HepG2 (cell line): ENCODE measurements around the gene CLPTM1. TPM values are rescaled to one million over a fixed set of nuclear protein-coding genes. Genes with fewer than 3 reads are reported as not detected.

Experiments used
- ZNF230 ChIP-seq: sonication (generic); formaldehyde crosslinking; IDR thresholded peaks from 2 replicates; pipeline ENCODE4 v1.4.0; 2020; ENCODE audit warnings: mild to moderate bottlenecking, missing genetic modification reagents
- polyA plus RNA-seq, 8 experiments: library from polyadenylated mRNA; depleted of rRNA in 3 of 8; stranded (reverse) in 7 of 8; unstranded in 1 of 8; fragments of >200 nt; fragmentation: Illumina TruSeq in 4 of 8; extraction: Trizol in 4 of 8; gene quantifications; 2 replicates each; pipeline versions ENCODE4 v1.2.1 to v1.2.3, GENCODE V29; 2011 to 2016; ENCODE audit warnings: low read depth in 4 of 8, missing spikeins in 1 of 8, mixed read lengths in 1 of 8; ENCODE audit not compliant: insufficient read depth in 1 of 8
- total RNA-seq, 5 experiments: library from RNA; depleted of rRNA; stranded (reverse); fragments of >200 nt; fragmentation: Illumina TruSeq; extraction: Trizol; gene quantifications; 2 replicates each; pipeline ENCODE4 v1.2.3, GENCODE V29; 2016; ENCODE audit warnings: low read depth in 1 of 5
- TF ChIP-seq, protein P1 (sequence below): sonication (generic); formaldehyde crosslinking; IDR thresholded peaks from 2 replicates; pipeline ENCODE4 v1.5.0; 2020; ENCODE audit warnings: mild to moderate bottlenecking, missing genetic modification reagents, borderline replicate concordance
- TF ChIP-seq, protein P2 (sequence below): sonication (generic); formaldehyde crosslinking; IDR thresholded peaks from 2 replicates; pipeline ENCODE4 v1.5.0; 2020; ENCODE audit warnings: mild to moderate bottlenecking, missing genetic modification reagents
- TF ChIP-seq, protein P3 (sequence below): sonication (generic); formaldehyde crosslinking; IDR thresholded peaks from 2 replicates; pipeline ENCODE4 v1.4.0; 2020; ENCODE audit warnings: missing genetic modification reagents
- TF ChIP-seq, protein P4 (sequence below): sonication (generic); formaldehyde crosslinking; IDR thresholded peaks from 2 replicates; pipeline ENCODE4 v1.4.0; 2020; ENCODE audit warnings: missing genetic modification reagents

Gene CLPTM1
- total and polyA plus RNA-seq, 2 of the 13 experiments (the other 11 are each of a cell fraction or from before 2014, with no cell fraction given) = 34.9 to 42.8 TPM

DNA sequence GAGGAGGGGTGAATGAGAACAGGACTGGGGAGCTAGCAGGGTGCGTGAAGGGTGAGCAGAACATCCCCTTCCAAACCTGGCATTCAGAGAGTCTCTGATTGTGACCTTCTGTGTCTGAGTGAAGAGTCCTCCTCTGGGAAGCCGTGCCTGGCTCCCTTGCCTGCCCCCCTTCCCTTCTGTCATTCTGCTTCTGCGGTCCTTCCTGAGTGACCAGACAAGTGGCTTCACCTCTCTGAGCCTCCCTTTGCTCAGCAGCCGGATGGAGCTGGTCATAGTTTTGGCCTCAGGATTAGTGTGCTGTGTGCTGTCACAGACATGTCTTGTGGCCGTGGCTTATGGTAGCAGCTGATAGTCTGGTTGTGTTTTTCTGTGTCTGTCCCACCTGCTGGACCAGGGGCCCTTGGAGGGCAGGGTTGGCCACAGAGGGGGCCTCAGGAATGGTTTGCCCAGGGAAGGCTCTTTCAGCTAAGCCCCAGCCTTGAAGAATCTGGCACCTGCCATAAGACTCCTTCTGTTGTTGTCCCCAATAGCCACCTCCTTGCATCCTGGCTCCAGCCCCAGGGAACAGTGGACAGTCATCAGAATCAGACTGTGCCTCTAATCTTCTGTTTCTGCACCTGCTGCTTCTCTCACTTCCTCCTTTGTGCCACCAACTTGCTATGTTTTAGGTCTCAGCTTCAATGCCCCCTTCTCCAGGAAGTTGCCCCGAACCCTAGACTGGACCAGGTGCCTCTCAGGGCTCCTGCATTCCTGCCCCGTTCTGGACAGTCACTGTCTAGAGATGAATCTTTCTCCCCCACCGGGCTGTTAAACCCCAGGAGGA lies 5.9 kb downstream of the CLPTM1 start (continued):
- TF ChIP-seq, protein P1, sequence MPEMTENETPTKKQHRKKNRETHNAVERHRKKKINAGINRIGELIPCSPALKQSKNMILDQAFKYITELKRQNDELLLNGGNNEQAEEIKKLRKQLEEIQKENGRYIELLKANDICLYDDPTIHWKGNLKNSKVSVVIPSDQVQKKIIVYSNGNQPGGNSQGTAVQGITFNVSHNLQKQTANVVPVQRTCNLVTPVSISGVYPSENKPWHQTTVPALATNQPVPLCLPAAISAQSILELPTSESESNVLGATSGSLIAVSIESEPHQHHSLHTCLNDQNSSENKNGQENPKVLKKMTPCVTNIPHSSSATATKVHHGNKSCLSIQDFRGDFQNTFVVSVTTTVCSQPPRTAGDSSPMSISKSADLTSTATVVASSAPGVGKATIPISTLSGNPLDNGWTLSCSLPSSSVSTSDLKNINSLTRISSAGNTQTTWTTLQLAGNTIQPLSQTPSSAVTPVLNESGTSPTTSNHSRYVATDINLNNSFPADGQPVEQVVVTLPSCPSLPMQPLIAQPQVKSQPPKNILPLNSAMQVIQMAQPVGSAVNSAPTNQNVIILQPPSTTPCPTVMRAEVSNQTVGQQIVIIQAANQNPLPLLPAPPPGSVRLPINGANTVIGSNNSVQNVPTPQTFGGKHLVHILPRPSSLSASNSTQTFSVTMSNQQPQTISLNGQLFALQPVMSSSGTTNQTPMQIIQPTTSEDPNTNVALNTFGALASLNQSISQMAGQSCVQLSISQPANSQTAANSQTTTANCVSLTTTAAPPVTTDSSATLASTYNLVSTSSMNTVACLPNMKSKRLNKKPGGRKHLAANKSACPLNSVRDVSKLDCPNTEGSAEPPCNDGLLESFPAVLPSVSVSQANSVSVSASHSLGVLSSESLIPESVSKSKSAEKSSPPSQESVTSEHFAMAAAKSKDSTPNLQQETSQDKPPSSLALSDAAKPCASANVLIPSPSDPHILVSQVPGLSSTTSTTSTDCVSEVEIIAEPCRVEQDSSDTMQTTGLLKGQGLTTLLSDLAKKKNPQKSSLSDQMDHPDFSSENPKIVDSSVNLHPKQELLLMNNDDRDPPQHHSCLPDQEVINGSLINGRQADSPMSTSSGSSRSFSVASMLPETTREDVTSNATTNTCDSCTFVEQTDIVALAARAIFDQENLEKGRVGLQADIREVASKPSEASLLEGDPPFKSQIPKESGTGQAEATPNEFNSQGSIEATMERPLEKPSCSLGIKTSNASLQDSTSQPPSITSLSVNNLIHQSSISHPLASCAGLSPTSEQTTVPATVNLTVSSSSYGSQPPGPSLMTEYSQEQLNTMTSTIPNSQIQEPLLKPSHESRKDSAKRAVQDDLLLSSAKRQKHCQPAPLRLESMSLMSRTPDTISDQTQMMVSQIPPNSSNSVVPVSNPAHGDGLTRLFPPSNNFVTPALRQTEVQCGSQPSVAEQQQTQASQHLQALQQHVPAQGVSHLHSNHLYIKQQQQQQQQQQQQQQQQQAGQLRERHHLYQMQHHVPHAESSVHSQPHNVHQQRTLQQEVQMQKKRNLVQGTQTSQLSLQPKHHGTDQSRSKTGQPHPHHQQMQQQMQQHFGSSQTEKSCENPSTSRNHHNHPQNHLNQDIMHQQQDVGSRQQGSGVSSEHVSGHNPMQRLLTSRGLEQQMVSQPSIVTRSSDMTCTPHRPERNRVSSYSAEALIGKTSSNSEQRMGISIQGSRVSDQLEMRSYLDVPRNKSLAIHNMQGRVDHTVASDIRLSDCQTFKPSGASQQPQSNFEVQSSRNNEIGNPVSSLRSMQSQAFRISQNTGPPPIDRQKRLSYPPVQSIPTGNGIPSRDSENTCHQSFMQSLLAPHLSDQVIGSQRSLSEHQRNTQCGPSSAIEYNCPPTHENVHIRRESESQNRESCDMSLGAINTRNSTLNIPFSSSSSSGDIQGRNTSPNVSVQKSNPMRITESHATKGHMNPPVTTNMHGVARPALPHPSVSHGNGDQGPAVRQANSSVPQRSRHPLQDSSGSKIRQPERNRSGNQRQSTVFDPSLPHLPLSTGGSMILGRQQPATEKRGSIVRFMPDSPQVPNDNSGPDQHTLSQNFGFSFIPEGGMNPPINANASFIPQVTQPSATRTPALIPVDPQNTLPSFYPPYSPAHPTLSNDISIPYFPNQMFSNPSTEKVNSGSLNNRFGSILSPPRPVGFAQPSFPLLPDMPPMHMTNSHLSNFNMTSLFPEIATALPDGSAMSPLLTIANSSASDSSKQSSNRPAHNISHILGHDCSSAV (CRISPR knock-in tag) = no peak
- TF ChIP-seq, protein P2, sequence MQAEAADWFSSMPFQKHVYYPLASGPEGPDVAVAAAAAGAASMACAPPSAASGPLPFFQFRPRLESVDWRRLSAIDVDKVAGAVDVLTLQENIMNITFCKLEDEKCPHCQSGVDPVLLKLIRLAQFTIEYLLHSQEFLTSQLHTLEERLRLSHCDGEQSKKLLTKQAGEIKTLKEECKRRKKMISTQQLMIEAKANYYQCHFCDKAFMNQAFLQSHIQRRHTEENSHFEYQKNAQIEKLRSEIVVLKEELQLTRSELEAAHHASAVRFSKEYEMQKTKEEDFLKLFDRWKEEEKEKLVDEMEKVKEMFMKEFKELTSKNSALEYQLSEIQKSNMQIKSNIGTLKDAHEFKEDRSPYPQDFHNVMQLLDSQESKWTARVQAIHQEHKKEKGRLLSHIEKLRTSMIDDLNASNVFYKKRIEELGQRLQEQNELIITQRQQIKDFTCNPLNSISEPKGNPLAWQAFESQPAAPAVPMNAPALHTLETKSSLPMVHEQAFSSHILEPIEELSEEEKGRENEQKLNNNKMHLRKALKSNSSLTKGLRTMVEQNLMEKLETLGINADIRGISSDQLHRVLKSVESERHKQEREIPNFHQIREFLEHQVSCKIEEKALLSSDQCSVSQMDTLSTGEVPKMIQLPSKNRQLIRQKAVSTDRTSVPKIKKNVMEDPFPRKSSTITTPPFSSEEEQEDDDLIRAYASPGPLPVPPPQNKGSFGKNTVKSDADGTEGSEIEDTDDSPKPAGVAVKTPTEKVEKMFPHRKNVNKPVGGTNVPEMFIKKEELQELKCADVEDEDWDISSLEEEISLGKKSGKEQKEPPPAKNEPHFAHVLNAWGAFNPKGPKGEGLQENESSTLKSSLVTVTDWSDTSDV (CRISPR knock-in tag) = no peak
- TF ChIP-seq ZNF230 (CRISPR knock-in tag) = no peak
- TF ChIP-seq, protein P3, sequence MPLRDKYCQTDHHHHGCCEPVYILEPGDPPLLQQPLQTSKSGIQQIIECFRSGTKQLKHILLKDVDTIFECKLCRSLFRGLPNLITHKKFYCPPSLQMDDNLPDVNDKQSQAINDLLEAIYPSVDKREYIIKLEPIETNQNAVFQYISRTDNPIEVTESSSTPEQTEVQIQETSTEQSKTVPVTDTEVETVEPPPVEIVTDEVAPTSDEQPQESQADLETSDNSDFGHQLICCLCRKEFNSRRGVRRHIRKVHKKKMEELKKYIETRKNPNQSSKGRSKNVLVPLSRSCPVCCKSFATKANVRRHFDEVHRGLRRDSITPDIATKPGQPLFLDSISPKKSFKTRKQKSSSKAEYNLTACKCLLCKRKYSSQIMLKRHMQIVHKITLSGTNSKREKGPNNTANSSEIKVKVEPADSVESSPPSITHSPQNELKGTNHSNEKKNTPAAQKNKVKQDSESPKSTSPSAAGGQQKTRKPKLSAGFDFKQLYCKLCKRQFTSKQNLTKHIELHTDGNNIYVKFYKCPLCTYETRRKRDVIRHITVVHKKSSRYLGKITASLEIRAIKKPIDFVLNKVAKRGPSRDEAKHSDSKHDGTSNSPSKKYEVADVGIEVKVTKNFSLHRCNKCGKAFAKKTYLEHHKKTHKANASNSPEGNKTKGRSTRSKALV (CRISPR knock-in tag) = no peak
- TF ChIP-seq, protein P4, sequence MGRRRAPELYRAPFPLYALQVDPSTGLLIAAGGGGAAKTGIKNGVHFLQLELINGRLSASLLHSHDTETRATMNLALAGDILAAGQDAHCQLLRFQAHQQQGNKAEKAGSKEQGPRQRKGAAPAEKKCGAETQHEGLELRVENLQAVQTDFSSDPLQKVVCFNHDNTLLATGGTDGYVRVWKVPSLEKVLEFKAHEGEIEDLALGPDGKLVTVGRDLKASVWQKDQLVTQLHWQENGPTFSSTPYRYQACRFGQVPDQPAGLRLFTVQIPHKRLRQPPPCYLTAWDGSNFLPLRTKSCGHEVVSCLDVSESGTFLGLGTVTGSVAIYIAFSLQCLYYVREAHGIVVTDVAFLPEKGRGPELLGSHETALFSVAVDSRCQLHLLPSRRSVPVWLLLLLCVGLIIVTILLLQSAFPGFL (CRISPR knock-in tag) = no peak
